Keratinocyte (primary cell): ENCODE measurements around the gene ZNF799. TPM values are rescaled to one million over a fixed set of nuclear protein-coding genes. Genes with fewer than 3 reads are reported as not detected.
"Not testable (repeated sequence)": the region's sequence is repeated elsewhere in the genome, so short reads cannot be mapped to it uniquely, and the experiment has no call there.

Experiments used
- DNase-seq: peaks from one replicate; pipeline ENCODE4 v3.0.0-alpha.2; 2011; ENCODE audit warnings: low read depth, missing footprints, low spot score
- FAIRE-seq: peaks from 2 replicates; lab custom pipeline; 2011; peaks lifted over from hg19 to GRCh38; lab: Jason Lieb, UNC
- H2AFZ ChIP-seq: 2 replicates; pipeline ENCODE4 v1.6.0; 2012; ENCODE audit warnings: low read length, control low read depth, inconsistent platforms; ENCODE audit not compliant: control insufficient read depth
- H3K27ac ChIP-seq: 2 replicates; pipeline ENCODE4 v1.5.1; 2011; ENCODE audit warnings: low read length; ENCODE audit not compliant: control insufficient read depth, insufficient read depth
- H3K27me3 ChIP-seq: 3 replicates; pipeline ENCODE4 v1.6.0; 2011; ENCODE audit warnings: low read length; ENCODE audit not compliant: control insufficient read depth, insufficient read depth; ENCODE audit errors: extremely low read depth
- H3K36me3 ChIP-seq, 2 experiments: 2 replicates in 1 of 2; 3 replicates in 1 of 2; pipeline ENCODE4 v1.5.1; 2011; ENCODE audit warnings: low read length in 2 of 2, mild to moderate bottlenecking in 1 of 2; ENCODE audit not compliant: control insufficient read depth in 2 of 2, insufficient read depth in 2 of 2; ENCODE audit errors: extremely low read depth in 1 of 2
- H3K4me1 ChIP-seq: 3 replicates; pipeline ENCODE4 v1.5.1; 2011; ENCODE audit warnings: low read length; ENCODE audit not compliant: control insufficient read depth, insufficient read depth; ENCODE audit errors: extremely low read depth
- H3K4me2 ChIP-seq: 3 replicates; pipeline ENCODE4 v1.6.0; 2011; ENCODE audit warnings: low read depth, low read length; ENCODE audit not compliant: control insufficient read depth, insufficient read depth; ENCODE audit errors: extremely low read depth
- H3K4me3 ChIP-seq, 3 experiments: fragments of 200-600 bp in 1 of 3; sonication (generic) in 1 of 3; 2 replicates in 2 of 3; 3 replicates in 1 of 3; pipeline ENCODE4 v1.5.1; 2011 to 2016; ENCODE audit warnings: low read length in 3 of 3, mild to moderate bottlenecking in 3 of 3, control low read depth in 2 of 3, inconsistent platforms in 1 of 3, low read depth in 1 of 3, mixed read lengths in 1 of 3, mixed run types in 1 of 3, moderate library complexity in 1 of 3; ENCODE audit not compliant: control insufficient read depth in 2 of 3, insufficient read depth in 2 of 3; ENCODE audit errors: extremely low read depth in 1 of 3
- H3K79me2 ChIP-seq: 2 replicates; pipeline ENCODE4 v1.6.0; 2012; ENCODE audit warnings: low read length; ENCODE audit not compliant: control insufficient read depth, insufficient read depth
- H3K9ac ChIP-seq: 3 replicates; pipeline ENCODE4 v1.6.0; 2011; ENCODE audit warnings: low read length; ENCODE audit not compliant: control insufficient read depth, insufficient read depth; ENCODE audit errors: extremely low read depth
- H3K9me1 ChIP-seq: 3 replicates; pipeline ENCODE4 v1.6.0; 2011; ENCODE audit warnings: low read length; ENCODE audit not compliant: control insufficient read depth, insufficient read depth; ENCODE audit errors: extremely low read depth
- H3K9me3 ChIP-seq: 2 replicates; pipeline ENCODE4 v1.5.1; 2012; ENCODE audit warnings: low read depth, low read length; ENCODE audit not compliant: control insufficient read depth
- H4K20me1 ChIP-seq: 3 replicates; pipeline ENCODE4 v1.6.0; 2011; ENCODE audit warnings: low read length; ENCODE audit not compliant: control insufficient read depth, insufficient read depth; ENCODE audit errors: extremely low read depth
- EZH2 ChIP-seq: IDR thresholded peaks from one replicate; pipeline ENCODE4 v1.6.1; 2012; ENCODE audit warnings: inconsistent platforms, mild to moderate bottlenecking, low read length, moderate library complexity
- dilution Hi-C: fragments of 300-500 bp; cut with MboI; formaldehyde crosslinking; loops from one replicate; pipeline ENCODE4 v1.7.0; 2020; ENCODE audit warnings: low sequenced_read_pairs; ENCODE audit not compliant: extremely low pct_ligation_motif_present
- polyA plus RNA-seq, 5 experiments: library from polyadenylated mRNA; depleted of rRNA in 3 of 5; stranded (reverse) in 3 of 5; stranded (forward) in 1 of 5; unstranded in 1 of 5; fragments of >200 nt; gene quantifications; 1 replicate in 1 of 5; 2 replicates in 3 of 5; 3 replicates in 1 of 5; pipeline versions ENCODE4 v1.2.1 to v1.2.3, GENCODE V29; 2011 to 2012; ENCODE audit warnings: missing spikeins in 2 of 5, low read depth in 1 of 5, low replicate concordance in 1 of 5
- TF ChIP-seq, protein P1 (sequence below), 3 experiments: IDR thresholded peaks in 1 of 3; conservative IDR thresholded peaks in 1 of 3; optimal IDR thresholded peaks in 1 of 3; 2 replicates in 2 of 3; 3 replicates in 1 of 3; pipeline versions ENCODE3 to v1.5.1; 2011; ENCODE audit warnings: low read length in 3 of 3, mild to moderate bottlenecking in 3 of 3, moderate library complexity in 2 of 3, control low read depth in 1 of 3, inconsistent platforms in 1 of 3; ENCODE audit not compliant: insufficient read depth in 2 of 3; ENCODE audit errors: extremely low read depth in 1 of 3

ZNF799 gene
- polyA plus RNA-seq, 1 donor (not counting 4 experiments of a cell fraction or from before 2014, with no cell fraction given), result 3.1 TPM

- H2AFZ ChIP-seq, result peak overlapping the region; percentile 92
- H3K27me3 ChIP-seq, result no peaks in the 10 kb centered on the region
- H3K9me3 ChIP-seq, result no peaks in the 10 kb centered on the region
- H3K9me1 ChIP-seq, result no peaks in the 10 kb centered on the region
- TF ChIP-seq EZH2, result no peak
- TF ChIP-seq, protein P1, sequence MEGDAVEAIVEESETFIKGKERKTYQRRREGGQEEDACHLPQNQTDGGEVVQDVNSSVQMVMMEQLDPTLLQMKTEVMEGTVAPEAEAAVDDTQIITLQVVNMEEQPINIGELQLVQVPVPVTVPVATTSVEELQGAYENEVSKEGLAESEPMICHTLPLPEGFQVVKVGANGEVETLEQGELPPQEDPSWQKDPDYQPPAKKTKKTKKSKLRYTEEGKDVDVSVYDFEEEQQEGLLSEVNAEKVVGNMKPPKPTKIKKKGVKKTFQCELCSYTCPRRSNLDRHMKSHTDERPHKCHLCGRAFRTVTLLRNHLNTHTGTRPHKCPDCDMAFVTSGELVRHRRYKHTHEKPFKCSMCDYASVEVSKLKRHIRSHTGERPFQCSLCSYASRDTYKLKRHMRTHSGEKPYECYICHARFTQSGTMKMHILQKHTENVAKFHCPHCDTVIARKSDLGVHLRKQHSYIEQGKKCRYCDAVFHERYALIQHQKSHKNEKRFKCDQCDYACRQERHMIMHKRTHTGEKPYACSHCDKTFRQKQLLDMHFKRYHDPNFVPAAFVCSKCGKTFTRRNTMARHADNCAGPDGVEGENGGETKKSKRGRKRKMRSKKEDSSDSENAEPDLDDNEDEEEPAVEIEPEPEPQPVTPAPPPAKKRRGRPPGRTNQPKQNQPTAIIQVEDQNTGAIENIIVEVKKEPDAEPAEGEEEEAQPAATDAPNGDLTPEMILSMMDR (optimal IDR thresholded peaks at IDR 0.05 in 1 of 3, IDR thresholded peaks at IDR 0.05 in 1 of 3, conservative IDR thresholded peaks at IDR 0.05 in 1 of 3; ENCODE audit: extremely low read depth in 1 of 3, insufficient read depth in 2 of 3, low read length in 3 of 3), result no peak
- H3K4me2 ChIP-seq, result peak overlapping the region; percentile 91
- H3K9ac ChIP-seq, result peak overlapping the region; percentile 79
- no peaks in the 10 kb centered on the region for H3K36me3 ChIP-seq
- FAIRE-seq (no peak), DNase-seq (no peak)
- peak overlapping the region; percentile 22 for H3K27ac ChIP-seq
- no peaks in the 10 kb centered on the region for H3K79me2 ChIP-seq
- peak overlapping the region; percentile 70 to 83 (median 75) for H3K4me3 ChIP-seq
- H4K20me1 ChIP-seq, result no peaks in the 10 kb centered on the region
- dilution Hi-C loops, result no loop called here
- H3K4me1 ChIP-seq, result peaks cover 6% of the 10 kb centered on the region
These were observed 36.5 kb downstream of the ZNF799 start for GRCh38 chr19:12364391-12365235.

DNA sequence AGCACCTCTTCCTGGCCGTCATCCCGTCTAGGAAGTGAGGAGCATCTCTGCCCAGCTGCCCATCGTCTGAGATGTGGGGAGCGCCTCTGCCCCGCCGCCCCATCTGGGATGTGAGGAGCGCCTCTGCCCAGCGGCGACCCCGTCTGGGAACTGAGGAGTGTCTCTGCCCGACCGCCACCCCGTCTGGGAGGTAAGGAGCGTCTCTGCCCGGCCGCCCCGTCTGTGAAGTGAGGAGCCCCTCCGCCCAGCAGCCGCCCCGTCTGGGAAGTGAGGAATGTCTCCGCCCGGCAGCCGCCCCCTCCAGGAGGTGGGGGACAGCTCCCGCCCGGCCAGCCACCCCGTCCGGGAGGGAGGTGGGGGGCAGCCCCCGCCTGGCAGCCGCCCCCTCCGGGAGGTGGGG, 38.8 kb downstream of the ZNF799 start:
- FAIRE-seq, H3K27me3 ChIP-seq, DNase-seq, H4K20me1 ChIP-seq, H2AFZ ChIP-seq, H3K36me3 ChIP-seq, H3K4me2 ChIP-seq, H3K79me2 ChIP-seq, dilution Hi-C loops, H3K4me1 ChIP-seq, H3K27ac ChIP-seq, H3K9ac ChIP-seq, H3K9me1 ChIP-seq, H3K9me3 ChIP-seq, H3K4me3 ChIP-seq: not testable (repeated sequence)
